GM23338 (cell line): Measurements from ENCODE around the gene ZSWIM5. TPM values are rescaled to one million over a fixed set of nuclear protein-coding genes. Genes with fewer than 3 reads are reported as not detected.

Experiments used
- ATAC-seq: fragments of 200-7000 bp; cut with Tn5 transposase; 3 replicates; pipeline ENCODE4 v1.9.1; 2020
- DNase-seq: peaks from one replicate; pipeline ENCODE4 v3.0.0-alpha.2; 2015; ENCODE audit warnings: low spot score
- H2AFZ ChIP-seq: fragments of 200-600 bp; sonication (generic); 2 replicates; pipeline ENCODE4 v1.8.0; 2016; ENCODE audit warnings: antibody characterized with exemption, mild to moderate bottlenecking, moderate library complexity
- H3F3A ChIP-seq: fragments of 200-600 bp; sonication (generic); replicated peaks from 2 replicates; pipeline ENCODE4 v1.8.0; 2017; ENCODE audit warnings: antibody characterized with exemption, mixed run types, low read depth
- H3K27ac ChIP-seq: fragments of 200-600 bp; sonication (generic); 2 replicates; pipeline ENCODE4 v1.6.1; 2016; ENCODE audit warnings: low read depth
- H3K27me3 ChIP-seq: fragments of 200-600 bp; sonication (generic); 2 replicates; pipeline ENCODE4 v1.8.0; 2016; ENCODE audit warnings: mild to moderate bottlenecking, mixed run types, moderate library complexity; ENCODE audit not compliant: insufficient read depth
- H3K36me3 ChIP-seq: fragments of 200-600 bp; sonication (generic); 2 replicates; pipeline ENCODE4 v1.8.0; 2016; ENCODE audit warnings: mild to moderate bottlenecking; ENCODE audit not compliant: insufficient read depth
- H3K4me1 ChIP-seq: fragments of 200-600 bp; sonication (generic); 2 replicates; pipeline ENCODE4 v1.8.0; 2016; ENCODE audit warnings: mild to moderate bottlenecking, moderate library complexity; ENCODE audit not compliant: insufficient read depth
- H3K4me2 ChIP-seq: fragments of 200-600 bp; sonication (generic); 2 replicates; pipeline ENCODE4 v1.7.1; 2017; ENCODE audit warnings: mixed run types
- H3K4me3 ChIP-seq: fragments of 200-600 bp; sonication (generic); 2 replicates; pipeline ENCODE4 v1.6.1; 2016; ENCODE audit warnings: mixed run types
- H3K79me2 ChIP-seq: fragments of 200-600 bp; sonication (generic); replicated peaks from 2 replicates; pipeline ENCODE4 v1.8.0; 2017; ENCODE audit warnings: mild to moderate bottlenecking; ENCODE audit not compliant: insufficient read depth
- H3K9me2 ChIP-seq: fragments of 200-600 bp; sonication (generic); 2 replicates; pipeline ENCODE4 v1.8.0; 2017; ENCODE audit not compliant: insufficient read depth
- H4K20me1 ChIP-seq: fragments of 200-600 bp; sonication (generic); replicated peaks from 2 replicates; pipeline ENCODE4 v1.8.0; 2017; ENCODE audit warnings: mild to moderate bottlenecking; ENCODE audit not compliant: insufficient read depth
- H3K27ac Mint-ChIP-seq: 2 replicates; pipeline ENCODE4 v1.8.0; 2020; ENCODE audit warnings: inconsistent platforms, mild to moderate bottlenecking, moderate library complexity, mixed read lengths
- H3K27me3 Mint-ChIP-seq: 3 replicates; pipeline ENCODE4 v1.8.0; 2022; ENCODE audit warnings: low read depth, mild to moderate bottlenecking, moderate library complexity, mixed read lengths, inconsistent platforms; ENCODE audit not compliant: insufficient read depth, poor library complexity
- H3K36me3 Mint-ChIP-seq: 3 replicates; pipeline ENCODE4 v1.8.0; 2021; ENCODE audit warnings: low read depth, mild to moderate bottlenecking, inconsistent platforms, moderate library complexity, mixed read lengths
- H3K4me1 Mint-ChIP-seq: 3 replicates; pipeline ENCODE4 v1.8.0; 2020; ENCODE audit warnings: mild to moderate bottlenecking, inconsistent platforms, mixed read lengths
- H3K4me3 Mint-ChIP-seq: 3 replicates; pipeline ENCODE4 v1.8.0; 2021; ENCODE audit warnings: moderate library complexity, mild to moderate bottlenecking, inconsistent platforms, mixed read lengths
- H3K9me3 Mint-ChIP-seq: 3 replicates; pipeline ENCODE4 v1.8.0; 2020; ENCODE audit warnings: moderate library complexity, mild to moderate bottlenecking, inconsistent platforms, mixed read lengths
- CREB1 ChIP-seq: fragments of 250-450 bp; sonication (Bioruptor Pico); IDR thresholded peaks from 2 replicates; pipeline ENCODE4 v1.5.0; 2020; ENCODE audit warnings: low read depth, mild to moderate bottlenecking, moderate library complexity
- EZH2phosphoT487 ChIP-seq: fragments of 200-600 bp; sonication (generic); IDR thresholded peaks from one replicate; pipeline ENCODE4 v1.8.1; 2018; ENCODE audit warnings: antibody characterized with exemption; ENCODE audit not compliant: unreplicated experiment
- NANOG ChIP-seq: IDR thresholded peaks from 2 replicates; pipeline ENCODE4 v1.6.1; 2016; ENCODE audit warnings: antibody characterized with exemption, borderline replicate concordance
- POLR2AphosphoS5 ChIP-seq: IDR thresholded peaks from 2 replicates; pipeline ENCODE4 v1.6.1; 2016; ENCODE audit warnings: antibody characterized with exemption, low read depth
- STAT1 ChIP-seq: IDR thresholded peaks from one replicate; pipeline ENCODE4 v1.6.1; 2016; ENCODE audit warnings: antibody characterized with exemption; ENCODE audit not compliant: unreplicated experiment
- ZNF114 ChIP-seq: fragments of 250-450 bp; sonication (Bioruptor Pico); IDR thresholded peaks from 2 replicates; pipeline ENCODE4 v1.5.0; 2020; ENCODE audit warnings: mild to moderate bottlenecking, moderate library complexity
- ZNF331 ChIP-seq: fragments of 250-450 bp; sonication (Bioruptor Pico); IDR thresholded peaks from 2 replicates; pipeline ENCODE4 v1.5.0; 2020; ENCODE audit warnings: low read depth, mild to moderate bottlenecking, moderate library complexity
- polyA plus RNA-seq: library from polyadenylated mRNA; unstranded; fragments of >200 nt; fragmentation: Nextera tagmentation; extraction: Ambion mirVana; gene quantifications from 2 replicates; pipeline ENCODE4 v1.2.1, GENCODE V29; 2016
- total RNA-seq: library from RNA; depleted of rRNA; stranded (reverse); fragments of >200 nt; shearing (Covaris generic); gene quantifications from 2 replicates; pipeline ENCODE4 v1.2.3, GENCODE V29; 2014
- TF ChIP-seq, protein P1 (sequence below): IDR thresholded peaks from 2 replicates; pipeline ENCODE4 v1.6.1; 2016; ENCODE audit warnings: antibody characterized with exemption
- TF ChIP-seq, protein P2 (sequence below): fragments of 250-450 bp; sonication (Bioruptor Pico); IDR thresholded peaks from 2 replicates; pipeline ENCODE4 v1.5.0; 2020; ENCODE audit warnings: mild to moderate bottlenecking, moderate library complexity

The ZSWIM5 gene
- total and polyA plus RNA-seq, 2 experiments from 2014 or later, result 0.65 to 3.6 TPM

DNA sequence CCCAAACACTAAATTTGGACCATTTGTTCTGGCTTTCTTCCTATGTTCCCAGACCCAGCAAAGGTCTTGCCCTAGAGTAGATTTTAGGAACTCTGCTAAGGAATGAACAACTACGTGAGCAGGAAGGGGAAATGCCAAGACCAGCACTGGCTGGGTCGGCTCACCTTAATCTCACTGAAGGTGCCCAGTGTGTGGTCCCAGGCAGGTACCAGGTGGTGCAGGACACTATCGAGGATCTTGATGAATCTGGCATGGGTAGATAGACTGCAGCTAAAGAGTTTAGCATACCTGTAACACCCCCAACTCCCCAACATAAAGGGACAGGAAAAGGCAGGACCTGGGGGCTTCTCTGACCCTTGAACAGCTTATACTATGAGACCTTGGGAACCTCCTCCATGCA lies 198.3 kb downstream of the ZSWIM5 start:
- H3K9me2 ChIP-seq, result no peaks in the 10 kb centered on the region
- Mint-ChIP-seq H3K4me1 (peaks cover 18% of the 10 kb centered on the region), H3K9me3 (no peaks in the 10 kb centered on the region), H3K4me3 (no peak overlapping the region), H3K36me3 (peaks cover 21% of the 10 kb centered on the region), H3K27me3 (peaks cover 11% of the 10 kb centered on the region), H3K27ac (no peak overlapping the region)
- no peak overlapping the region for H3K4me2 ChIP-seq
- H3K27me3 ChIP-seq, result no peaks in the 10 kb centered on the region
- no peaks in the 10 kb centered on the region for H3F3A ChIP-seq
- peaks cover 10% of the 10 kb centered on the region for H3K4me1 ChIP-seq
- peaks cover 7% of the 10 kb centered on the region for H3K79me2 ChIP-seq
- H2AFZ ChIP-seq, result no peak overlapping the region
- ATAC-seq, result no peak
- H3K36me3 ChIP-seq, result no peaks in the 10 kb centered on the region
- H4K20me1 ChIP-seq, result no peaks in the 10 kb centered on the region
- no peak for TF ChIP-seq STAT1
- no peak for TF ChIP-seq ZNF331 (CRISPR knock-in tag)
- no peak for TF ChIP-seq CREB1 (CRISPR knock-in tag)
- TF ChIP-seq POLR2AphosphoS5, result no peak
- TF ChIP-seq, protein P1, sequence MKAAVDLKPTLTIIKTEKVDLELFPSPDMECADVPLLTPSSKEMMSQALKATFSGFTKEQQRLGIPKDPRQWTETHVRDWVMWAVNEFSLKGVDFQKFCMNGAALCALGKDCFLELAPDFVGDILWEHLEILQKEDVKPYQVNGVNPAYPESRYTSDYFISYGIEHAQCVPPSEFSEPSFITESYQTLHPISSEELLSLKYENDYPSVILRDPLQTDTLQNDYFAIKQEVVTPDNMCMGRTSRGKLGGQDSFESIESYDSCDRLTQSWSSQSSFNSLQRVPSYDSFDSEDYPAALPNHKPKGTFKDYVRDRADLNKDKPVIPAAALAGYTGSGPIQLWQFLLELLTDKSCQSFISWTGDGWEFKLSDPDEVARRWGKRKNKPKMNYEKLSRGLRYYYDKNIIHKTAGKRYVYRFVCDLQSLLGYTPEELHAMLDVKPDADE, result no peak
- TF ChIP-seq, protein P2, sequence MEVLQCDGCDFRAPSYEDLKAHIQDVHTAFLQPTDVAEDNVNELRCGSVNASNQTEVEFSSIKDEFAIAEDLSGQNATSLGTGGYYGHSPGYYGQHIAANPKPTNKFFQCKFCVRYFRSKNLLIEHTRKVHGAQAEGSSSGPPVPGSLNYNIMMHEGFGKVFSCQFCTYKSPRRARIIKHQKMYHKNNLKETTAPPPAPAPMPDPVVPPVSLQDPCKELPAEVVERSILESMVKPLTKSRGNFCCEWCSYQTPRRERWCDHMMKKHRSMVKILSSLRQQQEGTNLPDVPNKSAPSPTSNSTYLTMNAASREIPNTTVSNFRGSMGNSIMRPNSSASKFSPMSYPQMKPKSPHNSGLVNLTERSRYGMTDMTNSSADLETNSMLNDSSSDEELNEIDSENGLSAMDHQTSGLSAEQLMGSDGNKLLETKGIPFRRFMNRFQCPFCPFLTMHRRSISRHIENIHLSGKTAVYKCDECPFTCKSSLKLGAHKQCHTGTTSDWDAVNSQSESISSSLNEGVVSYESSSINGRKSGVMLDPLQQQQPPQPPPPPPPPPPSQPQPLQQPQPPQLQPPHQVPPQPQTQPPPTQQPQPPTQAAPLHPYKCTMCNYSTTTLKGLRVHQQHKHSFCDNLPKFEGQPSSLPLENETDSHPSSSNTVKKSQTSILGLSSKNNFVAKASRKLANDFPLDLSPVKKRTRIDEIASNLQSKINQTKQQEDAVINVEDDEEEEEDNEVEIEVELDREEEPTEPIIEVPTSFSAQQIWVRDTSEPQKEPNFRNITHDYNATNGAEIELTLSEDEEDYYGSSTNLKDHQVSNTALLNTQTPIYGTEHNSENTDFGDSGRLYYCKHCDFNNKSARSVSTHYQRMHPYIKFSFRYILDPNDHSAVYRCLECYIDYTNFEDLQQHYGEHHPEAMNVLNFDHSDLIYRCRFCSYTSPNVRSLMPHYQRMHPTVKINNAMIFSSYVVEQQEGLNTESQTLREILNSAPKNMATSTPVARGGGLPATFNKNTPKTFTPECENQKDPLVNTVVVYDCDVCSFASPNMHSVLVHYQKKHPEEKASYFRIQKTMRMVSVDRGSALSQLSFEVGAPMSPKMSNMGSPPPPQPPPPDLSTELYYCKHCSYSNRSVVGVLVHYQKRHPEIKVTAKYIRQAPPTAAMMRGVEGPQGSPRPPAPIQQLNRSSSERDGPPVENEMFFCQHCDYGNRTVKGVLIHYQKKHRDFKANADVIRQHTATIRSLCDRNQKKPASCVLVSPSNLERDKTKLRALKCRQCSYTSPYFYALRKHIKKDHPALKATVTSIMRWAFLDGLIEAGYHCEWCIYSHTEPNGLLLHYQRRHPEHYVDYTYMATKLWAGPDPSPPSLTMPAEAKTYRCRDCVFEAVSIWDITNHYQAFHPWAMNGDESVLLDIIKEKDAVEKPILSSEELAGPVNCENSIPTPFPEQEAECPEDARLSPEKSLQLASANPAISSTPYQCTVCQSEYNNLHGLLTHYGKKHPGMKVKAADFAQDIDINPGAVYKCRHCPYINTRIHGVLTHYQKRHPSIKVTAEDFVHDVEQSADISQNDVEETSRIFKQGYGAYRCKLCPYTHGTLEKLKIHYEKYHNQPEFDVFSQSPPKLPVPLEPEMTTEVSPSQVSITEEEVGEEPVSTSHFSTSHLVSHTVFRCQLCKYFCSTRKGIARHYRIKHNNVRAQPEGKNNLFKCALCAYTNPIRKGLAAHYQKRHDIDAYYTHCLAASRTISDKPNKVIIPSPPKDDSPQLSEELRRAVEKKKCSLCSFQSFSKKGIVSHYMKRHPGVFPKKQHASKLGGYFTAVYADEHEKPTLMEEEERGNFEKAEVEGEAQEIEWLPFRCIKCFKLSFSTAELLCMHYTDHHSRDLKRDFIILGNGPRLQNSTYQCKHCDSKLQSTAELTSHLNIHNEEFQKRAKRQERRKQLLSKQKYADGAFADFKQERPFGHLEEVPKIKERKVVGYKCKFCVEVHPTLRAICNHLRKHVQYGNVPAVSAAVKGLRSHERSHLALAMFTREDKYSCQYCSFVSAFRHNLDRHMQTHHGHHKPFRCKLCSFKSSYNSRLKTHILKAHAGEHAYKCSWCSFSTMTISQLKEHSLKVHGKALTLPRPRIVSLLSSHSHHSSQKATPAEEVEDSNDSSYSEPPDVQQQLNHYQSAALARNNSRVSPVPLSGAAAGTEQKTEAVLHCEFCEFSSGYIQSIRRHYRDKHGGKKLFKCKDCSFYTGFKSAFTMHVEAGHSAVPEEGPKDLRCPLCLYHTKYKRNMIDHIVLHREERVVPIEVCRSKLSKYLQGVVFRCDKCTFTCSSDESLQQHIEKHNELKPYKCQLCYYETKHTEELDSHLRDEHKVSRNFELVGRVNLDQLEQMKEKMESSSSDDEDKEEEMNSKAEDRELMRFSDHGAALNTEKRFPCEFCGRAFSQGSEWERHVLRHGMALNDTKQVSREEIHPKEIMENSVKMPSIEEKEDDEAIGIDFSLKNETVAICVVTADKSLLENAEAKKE (CRISPR knock-in tag), result no peak
- TF ChIP-seq NANOG, result no peak
- no peak for TF ChIP-seq ZNF114 (CRISPR knock-in tag)
- no peak for TF ChIP-seq EZH2phosphoT487
- H3K4me3 ChIP-seq, result no peak overlapping the region
- no peak for DNase-seq
- no peak overlapping the region for H3K27ac ChIP-seq
